Fibroblast of lung (primary cell): ENCODE data around the gene SDK1.

ENCODE experiments used
- CTCF ChIP-seq, 2 donors: IDR thresholded peaks in 1 of 2; conservative IDR thresholded peaks in 1 of 2; 1 replicate in 1 of 2; 2 replicates in 1 of 2; pipeline ENCODE4 v1.5.1; 2011 to 2012; ENCODE audit warnings: low read length in 2 of 2, control low read depth in 1 of 2, inconsistent platforms in 1 of 2, low read depth in 1 of 2, mild to moderate bottlenecking in 1 of 2
- EZH2 ChIP-seq: IDR thresholded peaks from 2 replicates; pipeline ENCODE4 v1.5.1; 2012; ENCODE audit warnings: low read length, control low read depth, mild to moderate bottlenecking; ENCODE audit errors: missing control alignments

- TF ChIP-seq CTCF (conservative IDR thresholded peaks at IDR 0.05 in 1 of 2, IDR thresholded peaks at IDR 0.05 in 1 of 2; ENCODE audit: low read depth in 1 of 2, low read length in 2 of 2) = no peak
- TF ChIP-seq EZH2 = no peak
Measured at GRCh38 chr7:4267341-4268039, 966.4 kb downstream of the SDK1 start.
